Osteoblast (primary cell): ENCODE measurements around the gene OR52I1. TPM values are rescaled to one million over a fixed set of nuclear protein-coding genes. Genes with fewer than 3 reads are reported as not detected.

Experiments used
- DNase-seq: peaks from one replicate; pipeline ENCODE4 v3.0.0; 2011; ENCODE audit warnings: low spot score, mixed read lengths; ENCODE audit not compliant: insufficient read length; ENCODE audit errors: missing footprints
- H2AFZ ChIP-seq: 2 replicates; pipeline ENCODE4 v1.6.0; 2011; ENCODE audit warnings: mild to moderate bottlenecking, low read length
- H3K27ac ChIP-seq: 2 replicates; pipeline ENCODE4 v1.5.1; 2011; ENCODE audit warnings: mild to moderate bottlenecking, low read depth, low read length, moderate library complexity
- H3K27me3 ChIP-seq: 2 replicates; pipeline ENCODE4 v1.6.0; 2012; ENCODE audit warnings: mild to moderate bottlenecking, control low read depth, inconsistent platforms, low read length, moderate library complexity; ENCODE audit not compliant: insufficient read depth
- H3K36me3 ChIP-seq: 2 replicates; pipeline ENCODE4 v1.5.1; 2011; ENCODE audit warnings: mild to moderate bottlenecking, low read length, control low read depth, moderate library complexity; ENCODE audit not compliant: insufficient read depth
- H3K4me1 ChIP-seq: 2 replicates; pipeline ENCODE4 v1.5.1; 2011; ENCODE audit warnings: mild to moderate bottlenecking, low read length, control low read depth, moderate library complexity; ENCODE audit not compliant: insufficient read depth
- H3K4me2 ChIP-seq: 2 replicates; pipeline ENCODE4 v1.6.0; 2011; ENCODE audit warnings: mild to moderate bottlenecking, low read length; ENCODE audit not compliant: insufficient read depth
- H3K4me3 ChIP-seq: fragments of 200-600 bp; sonication (generic); 3 replicates; pipeline ENCODE4 v1.5.1; 2012; ENCODE audit warnings: mild to moderate bottlenecking, low read length, inconsistent platforms; ENCODE audit not compliant: insufficient read depth
- H3K79me2 ChIP-seq: 2 replicates; pipeline ENCODE4 v1.6.0; 2012; ENCODE audit warnings: mild to moderate bottlenecking, low read length, control low read depth, inconsistent platforms; ENCODE audit not compliant: insufficient read depth
- H3K9me3 ChIP-seq: 2 replicates; pipeline ENCODE4 v1.5.1; 2011; ENCODE audit warnings: low read depth, low read length, control low read depth
- H4K20me1 ChIP-seq: 2 replicates; pipeline ENCODE4 v1.6.0; 2012; ENCODE audit warnings: mild to moderate bottlenecking, low read length, control low read depth; ENCODE audit not compliant: insufficient read depth
- total RNA-seq: library from RNA; depleted of rRNA; stranded (reverse); fragments of >200 nt; gene quantifications from 2 replicates; pipeline ENCODE4 v1.2.3, GENCODE V29; 2012
- TF ChIP-seq, protein P1 (sequence below): IDR thresholded peaks from 2 replicates; pipeline ENCODE4 v1.5.1; 2011; ENCODE audit warnings: mild to moderate bottlenecking, low read depth, low read length, moderate library complexity; ENCODE audit errors: extremely low read depth

Gene OR52I1
- total RNA-seq, 1 donor: not detected

DNA sequence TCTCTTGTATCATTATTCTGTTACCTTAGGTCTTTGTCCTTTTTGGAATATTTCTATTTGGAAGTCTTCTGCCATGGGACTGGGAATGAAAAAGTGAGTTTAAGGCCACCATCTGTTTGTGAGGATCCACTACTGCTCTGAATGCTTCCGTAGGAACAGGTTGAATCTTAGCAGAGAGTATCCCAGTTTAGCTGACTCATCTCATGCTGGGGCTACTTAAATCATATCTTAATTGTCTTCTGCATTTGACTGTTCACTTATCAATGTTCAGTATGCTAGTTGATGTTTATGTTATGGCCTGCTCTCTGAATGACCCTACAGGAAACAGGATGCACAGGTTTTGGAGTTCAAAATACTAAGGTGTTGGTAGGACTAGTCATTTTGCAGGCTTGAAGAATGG is 13.7 kb upstream of the OR52I1 start:
- Histone ChIP-seq H3K4me3 (no peak overlapping the region), H3K4me2 (no peak overlapping the region), H3K79me2 (no peaks in the 10 kb centered on the region), H3K27me3 (no peaks in the 10 kb centered on the region), H3K36me3 (no peaks in the 10 kb centered on the region), H4K20me1 (no peaks in the 10 kb centered on the region), H2AFZ (no peak overlapping the region), H3K9me3 (no peaks in the 10 kb centered on the region), H3K27ac (no peak overlapping the region), H3K4me1 (no peaks in the 10 kb centered on the region)
- TF ChIP-seq, protein P1, sequence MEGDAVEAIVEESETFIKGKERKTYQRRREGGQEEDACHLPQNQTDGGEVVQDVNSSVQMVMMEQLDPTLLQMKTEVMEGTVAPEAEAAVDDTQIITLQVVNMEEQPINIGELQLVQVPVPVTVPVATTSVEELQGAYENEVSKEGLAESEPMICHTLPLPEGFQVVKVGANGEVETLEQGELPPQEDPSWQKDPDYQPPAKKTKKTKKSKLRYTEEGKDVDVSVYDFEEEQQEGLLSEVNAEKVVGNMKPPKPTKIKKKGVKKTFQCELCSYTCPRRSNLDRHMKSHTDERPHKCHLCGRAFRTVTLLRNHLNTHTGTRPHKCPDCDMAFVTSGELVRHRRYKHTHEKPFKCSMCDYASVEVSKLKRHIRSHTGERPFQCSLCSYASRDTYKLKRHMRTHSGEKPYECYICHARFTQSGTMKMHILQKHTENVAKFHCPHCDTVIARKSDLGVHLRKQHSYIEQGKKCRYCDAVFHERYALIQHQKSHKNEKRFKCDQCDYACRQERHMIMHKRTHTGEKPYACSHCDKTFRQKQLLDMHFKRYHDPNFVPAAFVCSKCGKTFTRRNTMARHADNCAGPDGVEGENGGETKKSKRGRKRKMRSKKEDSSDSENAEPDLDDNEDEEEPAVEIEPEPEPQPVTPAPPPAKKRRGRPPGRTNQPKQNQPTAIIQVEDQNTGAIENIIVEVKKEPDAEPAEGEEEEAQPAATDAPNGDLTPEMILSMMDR: no peak
- peak; percentile 3 for DNase-seq

DNA sequence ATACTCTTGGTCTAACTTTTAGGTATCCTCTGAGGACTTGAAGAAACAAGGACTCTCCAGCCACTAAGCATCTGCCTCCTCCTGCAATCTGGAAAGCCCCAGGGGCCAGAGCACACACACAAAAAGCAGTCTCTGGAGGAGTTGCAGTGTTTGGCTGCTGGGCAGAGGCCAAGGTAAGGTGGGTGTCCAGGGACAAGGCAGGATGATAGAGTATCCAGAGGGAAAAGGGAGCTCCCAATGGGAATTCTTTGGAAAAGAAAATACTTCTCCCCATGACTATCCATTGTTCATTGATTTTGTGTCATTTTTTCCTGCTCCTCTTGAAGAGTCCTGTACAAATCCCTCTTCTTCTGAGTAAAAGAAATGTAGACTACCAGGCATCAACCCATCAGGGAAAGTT is 12.4 kb upstream of the OR52I1 start, which contains the start of gene OR52I2:
TSS of gene OR52I2 (plus strand) at position 301 of the 400 bp plus-strand sequence.
- Histone ChIP-seq H3K4me1 (no peaks in the 10 kb centered on the region), H3K27ac (no peak within 1 kb of the TSS), H3K9me3 (no peaks in the 10 kb centered on the region), H2AFZ (no peak within 1 kb of the TSS), H4K20me1 (no peaks in the 10 kb centered on the region), H3K27me3 (no peaks in the 10 kb centered on the region), H3K4me2 (no peak within 1 kb of the TSS), H3K4me3 (no peak within 1 kb of the TSS), H3K79me2 (no peaks in the 10 kb centered on the region), H3K36me3 (no peaks in the 10 kb centered on the region)
- TF ChIP-seq, protein P1: no peak
- DNase-seq: no peak

DNA sequence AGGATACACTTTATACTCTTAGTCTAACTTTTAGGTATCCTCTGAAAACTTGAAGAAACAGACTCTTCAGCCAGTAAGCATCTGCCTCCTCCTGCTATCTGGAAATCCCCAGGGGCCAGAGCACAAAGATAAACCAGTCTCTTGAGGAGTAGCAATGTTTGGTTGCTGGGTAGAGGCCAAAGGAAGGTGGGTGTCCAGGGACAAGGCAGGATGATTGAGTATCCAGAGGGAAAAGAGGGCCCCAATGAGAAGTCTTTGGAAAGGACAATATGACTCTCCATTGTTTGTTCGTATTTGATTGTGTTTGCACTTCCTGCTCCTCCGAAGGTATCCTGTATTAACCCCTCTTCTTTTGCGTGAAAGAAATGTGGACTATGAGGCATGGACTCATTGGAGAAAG is 4.8 kb upstream of the OR52I1 start:
- Histone ChIP-seq H3K27me3 (no peaks in the 10 kb centered on the region), H3K79me2 (no peaks in the 10 kb centered on the region), H4K20me1 (no peaks in the 10 kb centered on the region), H2AFZ (no peak overlapping the region), H3K9me3 (no peaks in the 10 kb centered on the region), H3K4me1 (no peaks in the 10 kb centered on the region), H3K36me3 (no peaks in the 10 kb centered on the region), H3K4me3 (no peak overlapping the region), H3K4me2 (no peak overlapping the region), H3K27ac (no peak overlapping the region)
- TF ChIP-seq, protein P1: no peak
- DNase-seq: no peak

- peak; percentile 6 for DNase-seq
- Histone ChIP-seq H3K79me2 (peaks cover 13% of the 10 kb centered on the region), H3K27ac (no peak overlapping the region), H3K36me3 (peaks cover 21% of the 10 kb centered on the region), H4K20me1 (peaks cover 3% of the 10 kb centered on the region), H3K27me3 (no peaks in the 10 kb centered on the region), H3K4me2 (no peak overlapping the region), H3K4me1 (peaks cover 18% of the 10 kb centered on the region), H3K4me3 (no peak overlapping the region), H3K9me3 (no peaks in the 10 kb centered on the region), H2AFZ (no peak overlapping the region)
- TF ChIP-seq, protein P1: no peak
Observed at GRCh38 chr11:4605057-4605456, 11.2 kb downstream of the OR52I1 start.
